HTR-8/SVneo (cell line): ENCODE data around the gene SLC27A6.
"Not testable (repeated sequence)": the region's sequence is repeated elsewhere in the genome, so short reads cannot be mapped to it uniquely, and the experiment has no call there.

Source experiments
- DNase-seq: peaks from one replicate; pipeline ENCODE4 v3.0.0; 2011; ENCODE audit warnings: low spot score, mixed read lengths; ENCODE audit not compliant: insufficient read length
- FAIRE-seq: peaks from 2 replicates; lab custom pipeline; 2011; peaks lifted over from hg19 to GRCh38; lab: Jason Lieb, UNC

SLC27A6 gene

GRCh38 chr5:128988476-128988875 lies 23.2 kb downstream of the SLC27A6 start:
- DNase-seq: no peak
- FAIRE-seq: no peak

DNA sequence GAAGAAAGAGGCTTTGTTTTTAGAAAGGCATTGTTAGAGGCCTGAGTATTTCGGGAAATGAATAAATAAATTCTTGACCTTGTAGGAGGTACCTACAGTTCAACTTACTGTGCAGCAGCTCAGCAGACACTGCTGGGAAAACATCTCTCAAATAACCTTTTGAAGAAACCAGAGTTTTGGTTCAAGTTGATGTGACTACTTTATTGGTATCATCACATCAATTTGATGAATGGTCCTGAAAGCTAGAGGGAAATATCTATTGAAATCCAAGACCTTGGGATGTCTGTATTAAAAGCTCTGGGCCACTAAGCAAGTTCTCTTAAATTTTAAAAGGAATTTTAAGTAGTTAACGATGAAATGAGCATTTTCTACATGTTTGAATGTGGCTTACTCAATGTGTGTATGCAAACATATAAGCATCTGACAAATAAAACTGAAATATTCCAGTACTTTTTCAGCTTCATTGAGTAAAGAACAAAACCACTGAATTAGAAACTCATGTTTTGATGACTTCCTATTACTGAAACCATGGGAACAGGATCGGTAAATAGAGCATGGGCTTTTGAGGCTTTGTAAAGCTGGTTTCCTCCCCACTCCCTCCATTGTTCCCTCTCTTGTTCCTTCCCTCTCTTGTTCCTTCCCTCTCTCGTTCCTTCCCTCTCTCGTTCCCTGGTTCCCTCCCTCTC lies 36.7 kb downstream of the SLC27A6 start:
- no peak for FAIRE-seq
- DNase-seq: no peak

GRCh38 chr5:129002527-129002842 lies 37.2 kb downstream of the SLC27A6 start:
- FAIRE-seq (no peak), DNase-seq (no peak)

DNA sequence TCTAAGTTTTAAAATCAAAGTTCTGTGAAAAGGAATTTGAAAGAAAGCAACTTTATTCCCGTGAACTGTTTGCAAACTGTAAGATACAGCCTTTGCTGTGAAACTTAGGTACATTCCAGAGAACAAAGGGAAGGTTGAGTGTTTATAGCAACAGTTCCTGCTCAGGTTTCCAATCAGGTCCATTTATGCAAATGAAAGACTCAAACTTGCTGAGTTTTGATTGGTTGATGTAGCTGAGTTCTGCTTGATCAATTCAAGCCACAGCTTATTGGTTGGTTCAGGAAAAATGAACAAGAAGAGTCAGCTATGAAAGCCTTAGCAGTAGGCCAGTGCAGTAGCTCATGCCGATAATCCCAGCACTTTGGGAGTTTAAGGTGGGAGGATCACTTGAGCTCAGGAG lies 37.9 kb downstream of the SLC27A6 start:
- DNase-seq: no peak
- no peak for FAIRE-seq

- FAIRE-seq: no peak
- no peak for DNase-seq
Observed at GRCh38 chr5:129014185-129014584, 48.9 kb downstream of the SLC27A6 start.

- DNase-seq (no peak), FAIRE-seq (no peak)
Observed at GRCh38 chr5:129018837-129019236, 53.5 kb downstream of the SLC27A6 start.

DNA sequence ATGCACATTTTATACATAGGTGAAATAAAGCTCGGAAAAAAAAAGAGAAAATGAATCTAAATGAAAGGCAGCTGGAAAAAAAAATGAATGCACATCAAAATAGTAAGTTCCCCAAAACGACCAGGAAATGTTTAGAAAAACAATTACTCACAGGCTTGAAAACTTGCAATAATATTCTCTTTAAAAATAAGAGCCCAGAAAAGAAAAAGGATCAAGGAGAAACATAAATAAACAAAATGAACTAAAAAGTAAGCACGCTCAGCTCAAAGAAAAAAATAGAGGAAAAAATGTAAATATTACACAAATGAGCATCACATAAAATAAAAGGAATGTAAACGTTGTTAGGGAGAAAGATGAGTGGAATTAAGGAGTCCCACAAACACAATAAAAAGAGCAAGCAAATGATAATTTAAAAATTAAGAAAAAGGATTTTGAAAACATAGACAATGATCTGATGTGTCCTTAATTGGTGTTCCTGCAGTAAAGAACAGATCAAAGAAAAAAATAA lies 54.2 kb downstream of the SLC27A6 start:
- FAIRE-seq (no peak), DNase-seq (no peak)

- FAIRE-seq (no peak), DNase-seq (no peak)
Observed at GRCh38 chr5:129020683-129021082, 55.4 kb downstream of the SLC27A6 start.

DNA sequence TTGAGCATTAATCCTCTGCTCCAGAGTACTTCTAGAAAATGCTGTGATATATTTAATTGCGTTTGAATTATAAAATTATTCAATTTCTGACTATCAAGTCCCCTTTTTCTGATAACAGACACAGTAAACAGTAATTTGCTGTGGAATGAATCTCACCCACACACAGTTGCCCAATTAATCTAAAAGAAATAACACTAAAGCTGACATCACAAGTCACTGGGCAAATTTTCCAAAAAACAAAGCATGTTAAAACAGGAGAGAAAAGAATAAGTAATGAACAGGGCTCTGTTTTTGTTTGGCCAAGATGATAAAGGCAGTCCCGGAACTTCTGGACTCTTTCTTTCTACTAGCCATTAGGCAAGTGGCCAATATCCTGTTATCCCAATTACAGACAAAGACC lies 56.5 kb downstream of the SLC27A6 start:
- DNase-seq (no peak), FAIRE-seq (no peak)

DNA sequence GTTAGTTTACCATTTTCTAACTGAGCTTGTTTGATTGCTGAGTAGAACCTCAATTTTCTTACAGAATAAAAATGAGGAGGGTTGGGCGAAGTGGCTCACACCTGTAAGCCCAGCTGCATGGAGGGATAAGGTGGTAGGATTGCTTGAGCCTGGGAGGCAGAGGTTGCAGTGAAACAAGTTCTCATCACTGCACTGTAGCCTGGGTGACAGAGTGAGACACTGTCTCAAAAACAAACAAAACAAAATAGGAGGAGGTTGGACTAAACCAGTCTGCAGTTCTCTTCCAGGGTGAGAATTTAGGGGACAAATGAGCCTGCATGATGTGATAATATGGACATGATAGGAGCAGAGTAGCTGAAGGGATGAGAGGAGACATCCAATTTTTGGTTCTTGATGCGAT lies 57.3 kb downstream of the SLC27A6 start:
- DNase-seq: no peak
- FAIRE-seq: no peak

DNA sequence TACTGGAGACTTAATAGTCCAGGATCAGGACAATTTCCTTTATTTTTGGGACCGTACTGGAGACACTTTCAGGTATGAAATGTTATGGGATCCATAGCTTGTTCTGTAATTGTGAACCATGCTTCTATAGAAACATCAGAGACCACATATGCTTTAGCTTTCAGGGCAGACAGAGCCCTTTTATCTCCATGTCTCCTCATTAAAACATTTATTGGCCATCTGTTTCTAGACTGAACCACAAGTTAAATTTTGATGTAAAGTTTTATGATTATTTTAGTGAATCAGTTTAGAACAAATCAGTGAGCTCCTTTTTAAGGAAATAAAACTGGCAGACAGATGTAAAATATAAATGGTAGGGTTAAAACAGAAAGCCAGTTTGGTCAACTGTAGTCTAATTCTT lies 62.0 kb downstream of the SLC27A6 start:
- FAIRE-seq: no peak
- DNase-seq: no peak

- no peak for DNase-seq
- FAIRE-seq: no peak
Observed at GRCh38 chr5:129031886-129032683, 66.8 kb downstream of the SLC27A6 start.

DNA sequence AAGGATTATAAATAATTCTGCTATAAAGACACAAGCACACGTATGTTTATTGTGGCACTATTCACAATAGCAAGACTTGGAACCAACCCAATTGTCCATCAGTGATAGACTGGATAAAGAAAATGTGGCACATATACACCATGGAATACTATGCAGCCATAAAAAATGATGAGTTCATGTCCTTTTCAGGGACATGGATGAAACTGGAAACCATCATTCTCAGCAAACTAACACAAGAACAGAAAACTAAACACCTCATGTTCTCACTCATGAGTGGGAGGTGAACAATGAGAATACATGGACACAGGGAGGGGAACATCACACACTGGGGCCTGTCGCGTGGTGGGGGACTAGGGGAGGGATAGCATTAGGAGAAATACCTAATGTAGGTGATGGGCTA lies 71.0 kb downstream of the SLC27A6 start:
- DNase-seq, FAIRE-seq: not testable (repeated sequence)

DNA sequence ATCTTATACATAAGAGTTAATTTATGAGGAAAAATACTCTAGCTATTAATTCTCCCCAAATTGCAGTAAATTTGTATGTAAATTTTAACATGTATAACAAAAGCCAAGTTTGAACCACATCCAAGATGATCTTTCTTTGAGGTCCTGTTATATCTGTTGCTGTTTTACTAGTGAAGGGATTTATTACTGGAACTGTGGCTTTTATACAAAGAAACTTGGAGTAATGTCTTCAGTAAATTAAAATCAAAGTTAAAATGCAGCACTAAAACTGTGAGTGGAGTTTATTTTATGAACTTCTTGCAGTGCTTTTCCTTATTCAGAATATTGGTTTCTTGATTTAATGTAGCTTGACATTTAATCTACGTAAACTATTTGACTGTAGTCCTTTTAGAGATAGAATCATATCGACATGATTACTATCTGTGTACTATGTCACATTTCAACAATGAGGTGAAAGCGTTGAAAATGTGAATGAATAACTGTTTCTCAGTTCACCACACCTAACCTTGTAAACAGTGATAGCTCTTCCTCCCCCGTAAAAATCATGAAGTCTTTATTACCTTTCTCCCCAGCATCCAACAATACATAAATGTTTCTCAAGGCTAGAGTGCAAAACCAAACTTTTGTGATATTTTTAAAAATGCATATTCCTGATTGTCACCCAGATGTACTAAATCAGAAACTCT lies 76.1 kb downstream of the SLC27A6 start:
- no peak for DNase-seq
- FAIRE-seq: no peak

DNA sequence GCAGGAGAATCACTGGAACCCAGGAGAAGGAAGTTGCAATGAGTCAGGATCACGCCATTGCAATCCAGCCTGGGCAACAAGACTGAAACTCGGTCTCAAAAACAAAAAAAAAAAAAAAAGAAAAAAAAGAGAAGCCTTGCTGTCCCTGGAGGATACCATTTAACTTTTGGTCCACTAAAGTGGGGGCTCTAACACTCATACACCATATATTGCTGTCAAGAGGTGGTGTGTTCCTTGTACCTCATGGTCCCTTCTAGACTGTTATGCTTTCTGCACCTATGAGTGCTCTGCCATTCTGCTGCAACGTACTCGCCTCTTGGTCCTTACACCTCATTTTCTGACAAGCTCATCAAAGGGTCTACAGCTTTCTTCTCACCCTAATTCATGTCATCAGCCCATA lies 77.0 kb downstream of the SLC27A6 start:
- FAIRE-seq (no peak), DNase-seq (no peak)

DNA sequence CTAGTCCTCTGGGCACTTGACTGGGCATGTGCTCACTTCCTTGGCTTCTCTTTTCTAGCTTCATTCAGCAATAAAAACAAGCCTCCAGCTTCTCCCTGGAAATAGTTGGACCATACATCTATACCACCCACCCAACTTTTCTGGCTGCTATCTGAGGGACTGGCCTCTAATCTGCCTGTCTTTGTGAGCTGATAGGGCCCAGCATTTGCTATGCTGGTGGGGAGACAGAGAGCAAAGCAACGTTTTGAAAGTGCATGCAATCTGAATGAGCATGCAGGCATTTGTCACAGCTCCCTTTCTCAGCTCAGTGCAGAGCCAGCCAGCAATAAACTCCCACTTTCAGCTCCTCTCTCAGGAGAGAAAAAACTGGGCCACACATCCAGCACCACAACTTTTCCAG lies 78.6 kb downstream of the SLC27A6 start:
- FAIRE-seq (no peak), DNase-seq (no peak)

- DNase-seq: no peak
- no peak for FAIRE-seq
Observed at GRCh38 chr5:129046151-129046550, 80.9 kb downstream of the SLC27A6 start.

- FAIRE-seq (no peak), DNase-seq (no peak)
Observed at GRCh38 chr5:129048509-129048908, 83.2 kb downstream of the SLC27A6 start.

DNA sequence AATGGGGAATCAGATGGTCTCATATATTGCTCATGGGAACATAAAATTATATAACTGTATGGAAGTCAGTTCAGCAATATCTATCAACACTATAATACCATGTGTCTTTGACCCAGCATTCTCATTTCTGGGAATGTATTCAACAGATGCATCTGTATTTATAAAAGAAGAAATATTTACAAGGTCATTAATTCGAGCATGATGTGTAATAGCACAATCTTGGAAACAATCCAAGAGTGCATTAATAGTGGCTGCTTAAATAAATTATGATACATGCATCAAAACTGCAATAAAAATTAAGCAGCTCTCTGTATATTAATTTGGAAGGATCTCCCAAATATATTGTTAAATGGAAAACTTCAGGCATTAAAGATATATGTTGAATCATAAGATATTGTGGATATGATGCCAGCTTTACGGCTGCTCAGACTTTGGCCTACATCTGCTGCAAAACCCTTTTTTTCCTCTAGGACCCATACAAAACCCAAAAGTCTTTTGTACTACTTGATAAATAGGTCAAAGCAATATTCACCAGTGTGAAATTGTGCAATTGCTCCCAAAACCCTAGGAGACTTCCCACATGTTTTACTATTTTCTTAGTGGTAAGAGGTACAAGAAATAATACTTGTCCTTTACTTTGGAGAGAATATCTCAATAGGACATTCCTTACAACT lies 84.0 kb downstream of the SLC27A6 start:
- no peak for FAIRE-seq
- no peak for DNase-seq

- DNase-seq: no peak
- no peak for FAIRE-seq
Observed at GRCh38 chr5:129051283-129051682, 86.0 kb downstream of the SLC27A6 start.

DNA sequence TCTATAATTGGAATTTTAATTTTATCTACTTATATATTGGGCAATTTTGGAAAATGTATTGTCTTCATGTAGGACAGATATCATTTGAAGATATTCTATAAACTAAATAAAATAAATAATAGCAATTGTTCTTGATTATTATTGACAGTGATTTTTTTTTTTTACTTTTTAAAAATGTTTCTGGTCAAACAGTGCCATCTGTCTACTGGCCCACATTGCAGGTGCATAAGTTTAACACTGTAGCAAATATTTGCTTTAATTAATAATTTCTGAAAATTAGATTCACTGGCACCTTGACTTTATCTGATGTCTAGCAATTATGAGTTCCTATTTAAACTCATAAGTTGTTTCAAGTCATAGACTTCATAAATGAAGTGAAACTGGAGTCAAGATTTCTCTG lies 88.2 kb downstream of the SLC27A6 start:
- DNase-seq: no peak
- FAIRE-seq: no peak
